Effector memory CD8-positive, alpha-beta T cell (primary cell): ENCODE results near the gene IFITM10.
"Not testable (repeated sequence)": the region's sequence is repeated elsewhere in the genome, so short reads cannot be mapped to it uniquely, and the experiment has no call there.

Experiments
- ATAC-seq: fragments of 150-1000 bp; cut with Tn5 transposase; replicated peaks from 2 replicates; pipeline ENCODE4 v1.10.0; 2021; ENCODE audit warnings: mild to moderate bottlenecking, moderate library complexity
- DNase-seq, 3 experiments: peaks; one replicate each; pipeline ENCODE4 v3.0.0; 2021
- H3K27ac Mint-ChIP-seq, 2 donors: one replicate each; pipeline ENCODE4 v1.8.0; 2022; ENCODE audit warnings: mild to moderate bottlenecking in 2 of 2, mixed read lengths in 2 of 2, moderate library complexity in 2 of 2
- H3K27me3 Mint-ChIP-seq, 2 donors: one replicate each; pipeline ENCODE4 v1.8.0; 2022; ENCODE audit warnings: mixed read lengths in 2 of 2
- H3K36me3 Mint-ChIP-seq: one replicate; pipeline ENCODE4 v1.8.0; 2022; ENCODE audit warnings: mild to moderate bottlenecking, moderate library complexity, mixed read lengths; ENCODE audit not compliant: insufficient read depth
- H3K4me1 Mint-ChIP-seq, 2 donors: one replicate each; pipeline ENCODE4 v1.8.0; 2022; ENCODE audit warnings: low read depth in 2 of 2, mixed read lengths in 2 of 2
- H3K4me3 Mint-ChIP-seq, 2 donors: one replicate each; pipeline ENCODE4 v1.8.0; 2022; ENCODE audit warnings: mild to moderate bottlenecking in 2 of 2, mixed read lengths in 2 of 2, moderate library complexity in 2 of 2
- H3K9me3 Mint-ChIP-seq, 2 donors: one replicate each; pipeline ENCODE4 v1.8.0; 2022; ENCODE audit warnings: mixed read lengths in 2 of 2

IFITM10 gene

GRCh38 chr11:1693327-1694063 lies 56.9 kb downstream of the IFITM10 start:
- peaks cover 50 to 82% of the 10 kb centered on the region in 2 donors for H3K27me3 Mint-ChIP-seq
- ATAC-seq, result peak; percentile 52
- H3K4me1 Mint-ChIP-seq, result peaks cover 9 to 17% of the 10 kb centered on the region in 2 donors
- H3K4me3 Mint-ChIP-seq, result peak overlapping the region; percentile 63 to 80
- peaks cover 3% of the 10 kb centered on the region for H3K36me3 Mint-ChIP-seq
- DNase-seq, result peak; percentile 66 to 75 (median 70)
- peak overlapping the region in 1 of 2 donors; percentile 66 for H3K27ac Mint-ChIP-seq
- H3K9me3 Mint-ChIP-seq, result no peaks in the 10 kb centered on the region

GRCh38 chr11:1692708-1693326 lies 57.6 kb downstream of the IFITM10 start:
- H3K4me1 Mint-ChIP-seq, result peaks cover 9 to 19% of the 10 kb centered on the region in 2 donors
- H3K4me3 Mint-ChIP-seq, result peak overlapping the region; percentile 63 to 80
- ATAC-seq (no peak), DNase-seq (no peak)
- peak overlapping the region in 1 of 2 donors; percentile 66 for H3K27ac Mint-ChIP-seq
- H3K27me3 Mint-ChIP-seq, result peaks cover 49 to 79% of the 10 kb centered on the region in 2 donors
- H3K9me3 Mint-ChIP-seq, result no peaks in the 10 kb centered on the region
- peaks cover 3% of the 10 kb centered on the region for H3K36me3 Mint-ChIP-seq

GRCh38 chr11:1691878-1692707 lies 58.3 kb downstream of the IFITM10 start:
- ATAC-seq, result no peak

GRCh38 chr11:1691026-1691877 lies 59.1 kb downstream of the IFITM10 start:
- peaks cover 46 to 68% of the 10 kb centered on the region in 2 donors for H3K27me3 Mint-ChIP-seq
- peaks cover 9 to 19% of the 10 kb centered on the region in 2 donors for H3K4me1 Mint-ChIP-seq
- ATAC-seq (no peak), DNase-seq (no peak)
- no peak overlapping the region for H3K27ac Mint-ChIP-seq
- H3K4me3 Mint-ChIP-seq, result no peak overlapping the region
- no peaks in the 10 kb centered on the region for H3K9me3 Mint-ChIP-seq
- peaks cover 3% of the 10 kb centered on the region for H3K36me3 Mint-ChIP-seq

More at GRCh38 chr11:1691878-1692707, 58.3 kb downstream of the IFITM10 start:
- Mint-ChIP-seq H3K36me3 (peaks cover 3% of the 10 kb centered on the region), H3K27ac (no peak overlapping the region), H3K27me3 (peaks cover 49 to 74% of the 10 kb centered on the region in 2 donors), H3K4me1 (peaks cover 9 to 19% of the 10 kb centered on the region in 2 donors), H3K4me3 (peak overlapping the region in 1 of 2 donors; percentile 14), H3K9me3 (no peaks in the 10 kb centered on the region)
- no peak for DNase-seq

GRCh38 chr11:1690167-1691025 lies 60.0 kb downstream of the IFITM10 start:
- Mint-ChIP-seq H3K9me3 (no peaks in the 10 kb centered on the region), H3K36me3 (peaks cover 3% of the 10 kb centered on the region), H3K4me1 (peaks cover 9 to 19% of the 10 kb centered on the region in 2 donors), H3K27me3 (peaks cover 38 to 66% of the 10 kb centered on the region in 2 donors), H3K27ac (peak overlapping the region in 1 of 2 donors; percentile 42), H3K4me3 (peak overlapping the region; percentile 18 to 27)
- DNase-seq, result no peak
- ATAC-seq, result peak; percentile 16

GRCh38 chr11:1689250-1690166 lies 60.9 kb downstream of the IFITM10 start:
- not testable (repeated sequence) for H3K36me3 Mint-ChIP-seq, ATAC-seq, DNase-seq, H3K9me3 Mint-ChIP-seq
- Mint-ChIP-seq H3K27ac (peak overlapping the region in 1 of 2 donors; percentile 42), H3K27me3 (peaks cover 34 to 61% of the 10 kb centered on the region in 2 donors), H3K4me3 (peak overlapping the region; percentile 20 to 27), H3K4me1 (peaks cover 9 to 18% of the 10 kb centered on the region in 2 donors)

GRCh38 chr11:1688336-1688947 lies 62.0 kb downstream of the IFITM10 start:
- ATAC-seq, result peak; percentile 16
- not testable (repeated sequence) for DNase-seq, H3K4me3 Mint-ChIP-seq, H3K27ac Mint-ChIP-seq, H3K9me3 Mint-ChIP-seq, H3K36me3 Mint-ChIP-seq
- Mint-ChIP-seq H3K4me1 (peaks cover 9 to 13% of the 10 kb centered on the region in 2 donors), H3K27me3 (peaks cover 34 to 61% of the 10 kb centered on the region in 2 donors)

GRCh38 chr11:1686220-1686619 lies 64.2 kb downstream of the IFITM10 start:
- DNase-seq, H3K9me3 Mint-ChIP-seq, H3K4me3 Mint-ChIP-seq, H3K36me3 Mint-ChIP-seq, H3K27ac Mint-ChIP-seq, ATAC-seq: not testable (repeated sequence)
- H3K27me3 Mint-ChIP-seq, result peaks cover 39 to 59% of the 10 kb centered on the region in 2 donors
- peaks cover 5 to 10% of the 10 kb centered on the region in 2 donors for H3K4me1 Mint-ChIP-seq

- ATAC-seq, H3K27ac Mint-ChIP-seq, H3K4me1 Mint-ChIP-seq, H3K36me3 Mint-ChIP-seq, H3K4me3 Mint-ChIP-seq, DNase-seq, H3K9me3 Mint-ChIP-seq: not testable (repeated sequence)
- peaks cover 29 to 49% of the 10 kb centered on the region in 2 donors for H3K27me3 Mint-ChIP-seq
These were observed 65.2 kb downstream of the IFITM10 start for GRCh38 chr11:1684886-1685874.

- not testable (repeated sequence) for H3K27ac Mint-ChIP-seq, H3K4me3 Mint-ChIP-seq, H3K9me3 Mint-ChIP-seq, H3K4me1 Mint-ChIP-seq, DNase-seq, H3K36me3 Mint-ChIP-seq, ATAC-seq
- H3K27me3 Mint-ChIP-seq, result peaks cover 19 to 38% of the 10 kb centered on the region in 2 donors
These were observed 66.4 kb downstream of the IFITM10 start for GRCh38 chr11:1683904-1684572.
